ENCODE results near the gene TIMP3. TPM values are rescaled to one million over a fixed set of nuclear protein-coding genes. Genes with fewer than 3 reads are reported as not detected.

Gene TIMP3
- total RNA-seq, 2 donors from 2014 or later, result 149 to 280 TPM

DNA sequence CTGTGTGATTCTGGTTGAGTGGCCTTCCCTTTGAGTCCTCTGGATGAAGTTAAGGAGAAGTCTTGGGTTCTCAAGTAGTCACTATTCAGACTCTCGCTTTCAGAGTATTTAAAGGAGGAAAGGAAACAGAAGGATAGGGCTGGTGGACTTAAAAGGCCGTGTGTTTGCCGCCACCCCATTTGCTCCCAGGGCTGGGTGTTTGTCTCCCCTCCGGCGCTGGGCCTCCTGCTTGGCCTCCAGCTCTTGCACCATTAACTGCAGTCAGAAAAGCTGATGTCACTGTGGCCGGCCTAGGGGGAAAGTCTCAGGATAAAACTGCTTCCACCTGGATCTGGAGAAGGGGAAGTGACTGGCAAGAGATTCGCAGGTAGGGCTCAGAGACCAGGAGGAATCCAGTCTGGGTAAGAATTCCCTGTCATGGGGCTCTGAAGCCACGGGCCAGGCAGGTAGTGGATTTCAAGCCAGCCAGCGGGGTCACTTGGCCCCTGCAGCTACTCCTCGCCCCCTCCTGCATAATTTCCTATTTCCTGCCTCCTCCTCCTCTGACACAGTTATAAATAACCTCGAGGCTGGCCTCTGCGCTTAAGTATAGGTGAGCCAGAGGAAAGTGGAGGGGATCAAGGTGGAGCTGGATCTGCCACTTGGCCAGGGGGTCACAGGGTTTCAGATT is 17.1 kb downstream of the TIMP3 start:
- ATAC-seq, result no peak
- WGBS, 2 donors, result 69 to 77% methylated on average over 12 of the region's 12 CpGs
- Histone ChIP-seq H3K4me1 (no peaks in the 10 kb centered on the region), H3K4me3 (no peak overlapping the region), H3K36me3 (replicated peaks in 1 of 2; ENCODE audit: insufficient read depth in 1 of 2, low read depth in 2 of 2) (no peaks in the 10 kb centered on the region), H3K27ac (no peak overlapping the region), H3K9me3 (no peaks in the 10 kb centered on the region), H3K27me3 (no peaks in the 10 kb centered on the region)
- DNase-seq, result no peak
- intact Hi-C loops (cut with DNase I), result no loop called here
- TF ChIP-seq CTCF (IDR thresholded peaks at IDR 0.05) (no peak), POLR2A (IDR thresholded peaks at IDR 0.05) (no peak)

- WGBS, 2 donors, result 89% methylated on average over 7 of the region's 7 CpGs
- Histone ChIP-seq H3K27ac (no peak overlapping the region), H3K27me3 (no peaks in the 10 kb centered on the region), H3K4me3 (no peak overlapping the region), H3K4me1 (no peaks in the 10 kb centered on the region), H3K36me3 (replicated peaks in 1 of 2; ENCODE audit: insufficient read depth in 1 of 2, low read depth in 2 of 2) (no peaks in the 10 kb centered on the region), H3K9me3 (no peaks in the 10 kb centered on the region)
- ATAC-seq, result no peak
- TF ChIP-seq CTCF (IDR thresholded peaks at IDR 0.05), result no peak
- no peak for TF ChIP-seq POLR2A (IDR thresholded peaks at IDR 0.05)
- no peak for DNase-seq
- intact Hi-C loops (cut with DNase I), result no loop called here
These were observed 17.6 kb downstream of the TIMP3 start for GRCh38 chr22:32819120-32819519.

DNA sequence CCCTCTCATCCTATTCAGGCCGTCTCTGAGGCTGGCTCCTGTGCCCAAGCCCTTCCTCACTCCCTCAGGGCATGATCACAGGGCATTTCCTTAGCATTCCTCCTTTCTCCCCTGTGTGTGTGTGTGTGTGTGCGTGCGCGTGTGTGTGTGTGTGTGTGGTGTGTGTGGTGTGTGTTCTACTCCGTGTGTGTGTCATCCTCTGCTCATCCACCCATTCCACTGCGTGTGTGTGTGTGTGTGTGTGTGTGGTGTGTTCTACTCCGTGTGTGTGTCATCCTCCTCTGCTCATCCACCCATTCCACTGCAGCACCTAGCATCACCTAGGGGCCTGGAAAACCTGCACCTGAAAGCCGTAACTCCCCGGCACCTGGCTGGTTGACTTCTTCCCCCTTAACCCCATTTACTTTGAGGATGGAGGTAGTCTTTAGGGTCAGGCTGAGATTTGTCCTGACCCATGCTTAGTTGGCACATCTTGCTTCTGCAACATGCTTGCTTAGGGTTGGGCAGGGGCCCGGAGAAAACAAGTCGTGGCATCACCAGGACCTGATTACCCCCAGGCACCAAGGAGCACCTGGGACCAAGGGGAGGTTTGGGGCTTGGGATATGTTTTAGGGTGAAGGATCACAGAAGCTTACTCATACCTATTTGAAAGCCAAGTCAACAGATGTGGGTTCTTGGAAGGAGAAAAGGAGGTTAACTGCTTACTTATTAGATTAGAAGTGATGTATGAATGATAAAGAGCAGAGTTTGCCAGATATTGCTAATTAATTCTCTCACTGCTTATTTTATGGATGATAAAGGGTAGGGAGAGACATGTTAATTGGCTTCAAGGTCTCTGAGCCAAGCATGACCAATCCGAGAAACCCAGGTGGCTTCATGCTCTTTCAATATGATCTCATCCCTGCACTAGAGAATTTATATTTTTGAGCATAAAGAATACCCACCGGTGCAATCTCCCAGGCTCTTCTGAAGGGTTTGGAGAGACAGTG is 18.9 kb downstream of the TIMP3 start:
- Histone ChIP-seq H3K4me1 (no peaks in the 10 kb centered on the region), H3K27me3 (no peaks in the 10 kb centered on the region), H3K9me3 (no peaks in the 10 kb centered on the region), H3K36me3 (replicated peaks in 1 of 2; ENCODE audit: insufficient read depth in 1 of 2, low read depth in 2 of 2) (no peaks in the 10 kb centered on the region), H3K27ac (no peak overlapping the region), H3K4me3 (no peak overlapping the region)
- WGBS, 2 donors, result 61 to 68% methylated on average over 10 to 13 of the region's 13 CpGs
- DNase-seq (no peak), ATAC-seq (no peak)
- intact Hi-C loops (cut with DNase I), result no loop called here
- no peak for TF ChIP-seq CTCF (IDR thresholded peaks at IDR 0.05)
- TF ChIP-seq POLR2A (IDR thresholded peaks at IDR 0.05), result no peak

GRCh38 chr22:32822179-32822877 is 20.8 kb downstream of the TIMP3 start:
- Histone ChIP-seq H3K4me3 (no peak overlapping the region), H3K27ac (no peak overlapping the region), H3K4me1 (no peaks in the 10 kb centered on the region), H3K27me3 (no peaks in the 10 kb centered on the region), H3K9me3 (no peaks in the 10 kb centered on the region), H3K36me3 (replicated peaks in 1 of 2; ENCODE audit: insufficient read depth in 1 of 2, low read depth in 2 of 2) (no peaks in the 10 kb centered on the region)
- intact Hi-C loops (cut with DNase I), result no loop called here
- DNase-seq (no peak), ATAC-seq (no peak)
- WGBS, 2 donors, result 63 to 68% methylated on average over 7 of the region's 7 CpGs
- TF ChIP-seq POLR2A (IDR thresholded peaks at IDR 0.05) (no peak), CTCF (IDR thresholded peaks at IDR 0.05) (no peak)

Data from body of pancreas (tissue), 4 donors.